DND-41 (cell line): ENCODE data around the gene TBC1D5.

Experiments
- CTCF ChIP-seq: IDR thresholded peaks from 2 replicates; pipeline ENCODE4 v1.5.1; 2012; ENCODE audit warnings: borderline replicate concordance, low read length, moderate library complexity, mild to moderate bottlenecking; ENCODE audit not compliant: poor library complexity, severe bottlenecking; ENCODE audit errors: extremely low read depth
- EZH2 ChIP-seq: IDR thresholded peaks from 3 replicates; pipeline ENCODE4 v1.6.1; 2012; ENCODE audit warnings: borderline replicate concordance, low read depth, mild to moderate bottlenecking, moderate library complexity, low read length, inconsistent platforms; ENCODE audit not compliant: severe bottlenecking

GRCh38 chr3:17407576-17407975, 334.9 kb downstream of the TBC1D5 start:
- no peak for TF ChIP-seq CTCF
- no peak for TF ChIP-seq EZH2
